ENCODE data around the gene ZFP91.

DNA sequence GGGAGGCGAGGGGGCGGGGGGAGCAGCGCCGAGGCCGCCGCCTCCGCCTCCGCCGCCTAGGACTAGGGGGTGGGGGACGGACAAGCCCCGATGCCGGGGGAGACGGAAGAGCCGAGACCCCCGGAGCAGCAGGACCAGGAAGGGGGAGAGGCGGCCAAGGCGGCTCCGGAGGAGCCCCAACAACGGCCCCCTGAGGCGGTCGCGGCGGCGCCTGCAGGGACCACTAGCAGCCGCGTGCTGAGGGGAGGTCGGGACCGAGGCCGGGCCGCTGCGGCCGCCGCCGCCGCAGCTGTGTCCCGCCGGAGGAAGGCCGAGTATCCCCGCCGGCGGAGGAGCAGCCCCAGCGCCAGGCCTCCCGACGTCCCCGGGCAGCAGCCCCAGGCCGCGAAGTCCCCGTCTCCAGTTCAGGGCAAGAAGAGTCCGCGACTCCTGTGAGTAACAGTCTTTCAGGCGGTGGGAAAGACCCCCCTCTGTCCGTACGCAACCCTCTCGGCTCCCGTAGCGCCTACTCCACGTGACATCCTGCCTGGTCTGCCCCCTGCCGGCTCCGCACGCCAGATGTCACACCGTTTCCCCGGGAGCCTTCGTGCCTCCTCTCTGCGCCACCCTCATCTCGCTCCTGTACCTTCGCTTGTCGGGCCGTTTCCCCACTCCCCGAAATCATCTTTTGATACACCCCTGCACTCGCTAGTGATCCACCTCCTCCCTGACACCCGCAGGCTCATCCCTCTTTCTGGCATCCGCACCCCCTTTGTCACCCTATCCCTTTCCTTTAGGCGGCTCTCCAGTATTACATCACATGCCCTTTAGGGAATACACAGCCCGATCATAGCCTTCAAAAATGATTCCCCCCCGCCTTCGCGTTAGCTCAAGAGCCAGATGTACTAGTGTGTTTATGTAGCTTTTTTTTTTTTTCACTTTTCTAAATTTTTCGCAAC is 598 bp downstream of the ZFP91 start:
- TF ChIP-seq, protein P1, sequence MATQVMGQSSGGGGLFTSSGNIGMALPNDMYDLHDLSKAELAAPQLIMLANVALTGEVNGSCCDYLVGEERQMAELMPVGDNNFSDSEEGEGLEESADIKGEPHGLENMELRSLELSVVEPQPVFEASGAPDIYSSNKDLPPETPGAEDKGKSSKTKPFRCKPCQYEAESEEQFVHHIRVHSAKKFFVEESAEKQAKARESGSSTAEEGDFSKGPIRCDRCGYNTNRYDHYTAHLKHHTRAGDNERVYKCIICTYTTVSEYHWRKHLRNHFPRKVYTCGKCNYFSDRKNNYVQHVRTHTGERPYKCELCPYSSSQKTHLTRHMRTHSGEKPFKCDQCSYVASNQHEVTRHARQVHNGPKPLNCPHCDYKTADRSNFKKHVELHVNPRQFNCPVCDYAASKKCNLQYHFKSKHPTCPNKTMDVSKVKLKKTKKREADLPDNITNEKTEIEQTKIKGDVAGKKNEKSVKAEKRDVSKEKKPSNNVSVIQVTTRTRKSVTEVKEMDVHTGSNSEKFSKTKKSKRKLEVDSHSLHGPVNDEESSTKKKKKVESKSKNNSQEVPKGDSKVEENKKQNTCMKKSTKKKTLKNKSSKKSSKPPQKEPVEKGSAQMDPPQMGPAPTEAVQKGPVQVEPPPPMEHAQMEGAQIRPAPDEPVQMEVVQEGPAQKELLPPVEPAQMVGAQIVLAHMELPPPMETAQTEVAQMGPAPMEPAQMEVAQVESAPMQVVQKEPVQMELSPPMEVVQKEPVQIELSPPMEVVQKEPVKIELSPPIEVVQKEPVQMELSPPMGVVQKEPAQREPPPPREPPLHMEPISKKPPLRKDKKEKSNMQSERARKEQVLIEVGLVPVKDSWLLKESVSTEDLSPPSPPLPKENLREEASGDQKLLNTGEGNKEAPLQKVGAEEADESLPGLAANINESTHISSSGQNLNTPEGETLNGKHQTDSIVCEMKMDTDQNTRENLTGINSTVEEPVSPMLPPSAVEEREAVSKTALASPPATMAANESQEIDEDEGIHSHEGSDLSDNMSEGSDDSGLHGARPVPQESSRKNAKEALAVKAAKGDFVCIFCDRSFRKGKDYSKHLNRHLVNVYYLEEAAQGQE (IDR thresholded peaks at IDR 0.05; ENCODE audit: insufficient read depth in 1 of 2, low read depth in 2 of 2, low read length in 1 of 2): peak in 1 of 2 experiments; percentile 48; a peak in 1 of 4 replicates
- TF ChIP-seq, protein P2, sequence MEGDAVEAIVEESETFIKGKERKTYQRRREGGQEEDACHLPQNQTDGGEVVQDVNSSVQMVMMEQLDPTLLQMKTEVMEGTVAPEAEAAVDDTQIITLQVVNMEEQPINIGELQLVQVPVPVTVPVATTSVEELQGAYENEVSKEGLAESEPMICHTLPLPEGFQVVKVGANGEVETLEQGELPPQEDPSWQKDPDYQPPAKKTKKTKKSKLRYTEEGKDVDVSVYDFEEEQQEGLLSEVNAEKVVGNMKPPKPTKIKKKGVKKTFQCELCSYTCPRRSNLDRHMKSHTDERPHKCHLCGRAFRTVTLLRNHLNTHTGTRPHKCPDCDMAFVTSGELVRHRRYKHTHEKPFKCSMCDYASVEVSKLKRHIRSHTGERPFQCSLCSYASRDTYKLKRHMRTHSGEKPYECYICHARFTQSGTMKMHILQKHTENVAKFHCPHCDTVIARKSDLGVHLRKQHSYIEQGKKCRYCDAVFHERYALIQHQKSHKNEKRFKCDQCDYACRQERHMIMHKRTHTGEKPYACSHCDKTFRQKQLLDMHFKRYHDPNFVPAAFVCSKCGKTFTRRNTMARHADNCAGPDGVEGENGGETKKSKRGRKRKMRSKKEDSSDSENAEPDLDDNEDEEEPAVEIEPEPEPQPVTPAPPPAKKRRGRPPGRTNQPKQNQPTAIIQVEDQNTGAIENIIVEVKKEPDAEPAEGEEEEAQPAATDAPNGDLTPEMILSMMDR (IDR thresholded peaks at IDR 0.05): peak; percentile 82
- TF ChIP-seq POLR2AphosphoS5 (IDR thresholded peaks at IDR 0.05; ENCODE audit: low read depth, low read length): peak; percentile 97
- peak; percentile 92; the same call in 1 of the 2 replicates for TF ChIP-seq SIN3A (IDR thresholded peaks at IDR 0.05; ENCODE audit: borderline replicate concordance, insufficient read depth, low read depth, low read length)
- peak; percentile 35; the same call in 1 of the 2 replicates for TF ChIP-seq TCF7L2 (IDR thresholded peaks at IDR 0.05; ENCODE audit: low read depth, low read length)

All from Panc1 (cell line).